ENCODE measurements around the gene RSAD2.

Gene RSAD2

DNA sequence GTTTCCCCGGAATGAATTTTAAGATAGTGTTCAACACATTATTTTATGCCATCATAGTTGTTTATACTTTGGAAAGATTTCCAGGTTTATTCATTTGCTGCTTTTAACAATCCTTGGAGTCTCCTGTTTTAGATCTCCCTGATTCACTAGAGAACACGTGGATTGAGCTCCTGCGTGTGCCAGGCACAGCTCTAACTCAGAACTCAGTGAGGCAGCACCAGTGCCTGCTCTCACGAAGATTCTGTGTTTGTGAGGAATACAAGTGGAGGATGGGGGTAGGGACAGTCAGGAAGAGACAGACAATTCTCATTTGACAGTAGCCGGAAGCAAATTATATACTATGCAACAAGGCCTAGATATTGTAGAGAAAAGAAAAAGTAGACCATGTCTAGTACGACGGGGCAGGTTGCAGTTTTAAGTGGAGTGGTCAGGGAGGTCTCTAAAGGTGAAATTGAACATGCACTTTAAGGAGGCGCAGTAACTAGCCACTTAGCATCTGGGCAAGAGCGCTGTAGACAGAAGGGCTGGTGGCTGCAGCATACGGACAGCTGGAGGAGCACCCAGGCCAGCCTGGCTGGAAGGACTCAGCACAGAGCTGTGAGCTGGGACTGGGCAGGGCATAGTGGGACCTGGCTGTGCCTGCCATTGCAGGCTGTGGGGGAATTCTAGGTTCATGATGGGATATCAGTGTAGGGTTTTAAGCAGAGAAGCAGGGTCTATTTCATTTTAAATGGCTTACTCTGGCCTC lies 63.9 kb downstream of the RSAD2 start:
- TF ChIP-seq POLR2AphosphoS5 (IDR thresholded peaks at IDR 0.05; ENCODE audit: low read depth, low read length) (no peak), POLR2A (IDR thresholded peaks at IDR 0.05; ENCODE audit: low read depth, low read length) (no peak), TAF1 (IDR thresholded peaks at IDR 0.05; ENCODE audit: borderline replicate concordance, low read depth, low read length) (no peak)
- DNase-seq (ENCODE audit: insufficient read length): no peak
- FAIRE-seq: no peak

DNA sequence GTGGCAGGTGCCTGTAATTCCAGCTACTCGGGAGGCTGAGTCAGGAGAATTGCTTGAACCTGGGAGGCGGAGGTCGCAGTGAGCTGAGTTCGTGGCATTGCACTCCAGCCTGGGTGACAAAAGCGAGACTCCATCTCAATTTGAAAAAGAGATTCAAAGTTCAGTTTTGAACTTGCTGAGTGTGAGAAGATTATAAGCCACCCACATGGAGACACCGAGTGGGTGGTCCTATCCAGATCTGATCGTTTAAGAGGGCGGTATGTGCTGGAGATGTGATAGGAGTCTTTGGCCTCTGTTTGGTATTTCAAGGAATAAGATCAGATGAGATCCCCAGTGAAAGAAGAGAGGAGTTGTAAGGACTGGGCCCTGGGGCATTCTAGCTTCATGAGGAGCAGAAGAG lies 65.3 kb downstream of the RSAD2 start:
- TF ChIP-seq POLR2A (IDR thresholded peaks at IDR 0.05; ENCODE audit: low read depth, low read length) (no peak), POLR2AphosphoS5 (IDR thresholded peaks at IDR 0.05; ENCODE audit: low read depth, low read length) (no peak), TAF1 (IDR thresholded peaks at IDR 0.05; ENCODE audit: borderline replicate concordance, low read depth, low read length) (no peak)
- DNase-seq (ENCODE audit: insufficient read length): no peak
- no peak for FAIRE-seq

DNA sequence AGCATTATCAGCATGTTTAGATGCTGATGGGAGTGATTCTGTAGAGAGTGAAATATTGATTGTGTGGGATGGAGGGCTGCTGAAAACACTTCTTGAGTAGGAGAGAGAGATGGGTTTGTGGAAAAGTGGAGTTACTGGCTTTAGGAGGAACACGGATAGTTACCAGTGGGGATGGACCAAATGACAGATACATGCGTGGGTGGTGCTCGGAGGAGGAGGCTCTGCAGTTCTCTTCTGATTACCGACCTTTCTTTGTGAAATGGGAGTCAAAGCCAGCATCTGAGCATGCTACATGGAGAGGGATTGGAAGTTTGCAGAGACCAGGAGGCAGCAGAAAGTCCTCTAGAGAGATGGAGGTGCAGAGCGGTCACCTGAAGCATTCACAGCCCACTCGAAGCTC lies 65.9 kb downstream of the RSAD2 start:
- TF ChIP-seq POLR2A (IDR thresholded peaks at IDR 0.05; ENCODE audit: low read depth, low read length) (no peak), TAF1 (IDR thresholded peaks at IDR 0.05; ENCODE audit: borderline replicate concordance, low read depth, low read length) (no peak), POLR2AphosphoS5 (IDR thresholded peaks at IDR 0.05; ENCODE audit: low read depth, low read length) (no peak)
- FAIRE-seq (no peak), DNase-seq (ENCODE audit: insufficient read length) (no peak)

DNA sequence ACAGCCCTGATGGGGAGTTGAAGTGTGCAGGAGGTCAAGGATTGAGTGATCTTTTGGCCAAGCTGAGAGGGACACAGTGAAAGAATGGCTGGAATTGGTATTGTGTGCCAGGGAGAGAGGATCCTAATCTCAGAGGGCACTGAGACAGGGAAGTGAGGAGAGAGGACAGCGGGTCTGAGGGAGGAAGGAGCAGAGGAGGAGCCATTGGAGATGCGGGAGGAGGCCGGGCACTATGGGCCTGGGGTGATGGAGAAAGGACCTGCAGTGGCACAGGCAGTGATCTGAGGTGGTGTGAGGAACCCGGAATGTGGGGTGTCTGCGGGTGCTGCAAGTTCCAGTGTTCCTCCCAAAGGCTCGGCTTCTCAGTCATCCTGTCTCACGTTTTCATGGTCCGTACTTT lies 66.4 kb downstream of the RSAD2 start:
- DNase-seq (ENCODE audit: insufficient read length) (no peak), FAIRE-seq (no peak)
- no peak for TF ChIP-seq POLR2A (IDR thresholded peaks at IDR 0.05; ENCODE audit: low read depth, low read length)
- TF ChIP-seq TAF1 (IDR thresholded peaks at IDR 0.05; ENCODE audit: borderline replicate concordance, low read depth, low read length): no peak
- no peak for TF ChIP-seq POLR2AphosphoS5 (IDR thresholded peaks at IDR 0.05; ENCODE audit: low read depth, low read length)

DNA sequence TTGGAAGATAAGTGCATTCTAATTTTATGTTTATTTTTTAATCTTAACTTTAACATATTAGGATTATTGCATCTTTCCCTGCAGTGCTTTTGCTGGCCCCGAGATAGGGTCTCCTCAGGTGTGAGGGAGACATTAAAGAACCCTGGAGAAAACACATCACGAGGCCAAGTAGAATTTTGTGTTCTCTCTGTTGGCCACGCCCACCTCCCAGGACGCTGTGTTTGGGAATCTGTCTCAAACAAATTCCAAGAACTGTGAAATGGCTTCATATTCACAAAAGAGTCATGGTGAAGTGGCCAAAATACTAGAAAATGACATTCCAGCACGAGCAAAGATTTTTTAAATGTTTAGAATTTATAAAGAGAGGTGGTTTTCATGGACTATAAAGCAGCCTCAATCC lies 67.0 kb downstream of the RSAD2 start:
- no peak for FAIRE-seq
- TF ChIP-seq POLR2AphosphoS5 (IDR thresholded peaks at IDR 0.05; ENCODE audit: low read depth, low read length) (no peak), TAF1 (IDR thresholded peaks at IDR 0.05; ENCODE audit: borderline replicate concordance, low read depth, low read length) (no peak), POLR2A (IDR thresholded peaks at IDR 0.05; ENCODE audit: low read depth, low read length) (no peak)
- no peak for DNase-seq (ENCODE audit: insufficient read length)

DNA sequence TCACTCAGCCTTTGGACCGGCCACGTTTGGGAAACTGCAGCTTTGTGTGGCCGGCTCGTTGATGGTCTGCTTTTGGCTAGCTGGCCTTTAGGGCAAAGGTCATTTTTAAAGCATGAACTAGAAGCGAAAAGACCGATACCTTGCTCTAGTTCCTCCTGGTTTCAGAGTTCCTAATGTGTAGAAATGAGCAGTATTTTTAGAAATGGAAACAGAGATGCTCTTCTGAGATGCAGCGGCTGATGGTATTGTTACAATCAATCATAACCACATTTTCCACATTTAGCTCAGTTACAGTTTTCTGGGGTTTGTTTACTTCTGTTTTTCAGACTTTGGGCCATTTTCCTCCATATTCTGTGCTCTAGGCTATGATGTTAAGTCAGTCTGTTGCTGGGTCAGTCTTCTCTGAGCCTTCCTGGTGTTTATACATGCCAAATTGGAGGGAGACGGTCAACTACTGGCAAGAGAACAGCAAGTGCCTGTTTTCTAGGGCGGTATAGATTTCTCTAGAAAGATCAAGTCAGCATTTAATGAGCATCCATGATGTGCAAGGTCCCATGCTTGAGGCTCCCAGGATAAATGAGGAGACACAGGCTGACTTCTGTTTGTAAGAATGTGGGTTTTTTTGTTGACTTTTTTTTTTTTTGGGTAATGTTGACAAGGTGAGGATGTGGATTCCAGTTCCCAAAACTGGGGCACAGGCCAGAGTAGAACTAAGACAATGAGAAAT lies 67.7 kb downstream of the RSAD2 start:
- DNase-seq (ENCODE audit: insufficient read length): no peak
- TF ChIP-seq POLR2AphosphoS5 (IDR thresholded peaks at IDR 0.05; ENCODE audit: low read depth, low read length): no peak
- no peak for FAIRE-seq

DNA sequence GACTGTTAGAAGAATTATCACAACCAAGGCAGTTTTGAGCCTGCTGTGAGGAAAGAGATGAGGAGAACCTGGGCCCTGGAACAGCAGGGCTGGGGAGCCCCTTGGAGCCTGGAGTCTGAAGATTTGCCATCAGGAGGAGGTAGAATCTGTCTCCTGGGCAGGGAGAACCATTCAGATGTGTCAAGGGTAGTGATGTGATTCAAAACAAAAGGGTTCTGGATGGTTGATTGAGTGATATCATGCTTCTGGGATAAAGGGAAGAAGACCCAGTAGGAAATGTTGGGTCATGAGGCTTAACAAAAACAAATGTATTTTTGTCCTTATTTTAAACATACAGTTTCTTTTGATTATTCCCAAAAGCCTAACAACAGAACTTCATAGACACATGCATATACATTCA lies 68.2 kb downstream of the RSAD2 start:
- no peak for TF ChIP-seq POLR2A (IDR thresholded peaks at IDR 0.05; ENCODE audit: low read depth, low read length)
- no peak for TF ChIP-seq POLR2AphosphoS5 (IDR thresholded peaks at IDR 0.05; ENCODE audit: low read depth, low read length)
- TF ChIP-seq TAF1 (IDR thresholded peaks at IDR 0.05; ENCODE audit: borderline replicate concordance, low read depth, low read length): no peak
- DNase-seq (ENCODE audit: insufficient read length): no peak
- FAIRE-seq: no peak

DNA sequence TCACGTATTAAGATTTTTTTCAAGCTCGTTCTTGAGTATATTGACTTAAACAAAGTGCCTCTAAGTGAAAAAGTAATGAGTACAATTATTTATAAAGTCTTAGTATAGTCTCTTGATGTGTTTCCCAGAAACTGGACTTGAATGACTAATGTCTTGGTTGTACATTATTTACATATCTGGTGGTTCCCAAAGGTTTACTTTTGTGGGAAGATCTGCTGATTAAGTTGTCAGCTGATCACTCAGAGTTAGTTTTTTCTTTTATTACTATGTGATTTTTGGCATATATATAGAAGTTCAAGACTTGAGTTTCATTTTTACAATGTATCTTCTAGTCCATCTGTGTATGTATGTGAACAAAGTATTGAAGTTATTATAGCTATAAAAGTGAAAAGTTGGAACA lies 69.1 kb downstream of the RSAD2 start:
- FAIRE-seq (no peak), DNase-seq (ENCODE audit: insufficient read length) (no peak)
- TF ChIP-seq POLR2A (IDR thresholded peaks at IDR 0.05; ENCODE audit: low read depth, low read length) (no peak), TAF1 (IDR thresholded peaks at IDR 0.05; ENCODE audit: borderline replicate concordance, low read depth, low read length) (no peak), POLR2AphosphoS5 (IDR thresholded peaks at IDR 0.05; ENCODE audit: low read depth, low read length) (no peak)
